Measurements from ENCODE around the gene ACSF2. TPM values are rescaled to one million over a fixed set of nuclear protein-coding genes. Genes with fewer than 3 reads are reported as not detected.
A peak's percentile ranks its signal among the peaks of the same experiment; 100 is the strongest.
"Not testable (repeated sequence)": the region's sequence is repeated elsewhere in the genome, so short reads cannot be mapped to it uniquely, and the experiment has no call there.

Gene ACSF2
- total RNA-seq, 1 donor from 2014 or later, result 32.5 TPM

DNA sequence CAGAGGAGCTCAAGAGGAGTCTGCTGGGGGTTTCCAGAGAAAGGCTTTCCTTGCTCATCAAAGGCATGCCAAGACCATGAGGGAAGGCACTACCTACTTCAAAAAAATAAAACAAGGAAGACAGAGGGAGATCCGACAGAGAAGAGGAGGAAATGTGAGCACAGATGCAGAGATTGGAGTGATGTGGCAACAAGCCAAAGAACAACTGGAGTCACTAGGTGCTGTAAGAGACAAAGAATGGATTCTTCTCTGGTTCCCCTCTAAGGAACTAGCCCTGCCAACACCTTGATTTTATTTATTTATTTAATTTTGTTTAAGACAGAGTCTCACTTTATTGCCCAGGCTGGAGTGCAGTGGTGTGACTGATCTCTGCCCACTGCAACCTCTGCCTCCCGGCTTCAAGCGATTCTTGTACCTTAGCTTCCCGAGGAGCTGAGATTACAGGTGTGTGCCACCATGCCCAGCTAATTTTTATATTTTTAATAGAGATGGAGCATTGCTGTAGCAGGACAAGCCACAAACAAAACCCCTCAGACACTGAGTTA is 13.8 kb upstream of the ACSF2 start:
- no peak for DNase-seq (ENCODE audit: low read depth)

DNA sequence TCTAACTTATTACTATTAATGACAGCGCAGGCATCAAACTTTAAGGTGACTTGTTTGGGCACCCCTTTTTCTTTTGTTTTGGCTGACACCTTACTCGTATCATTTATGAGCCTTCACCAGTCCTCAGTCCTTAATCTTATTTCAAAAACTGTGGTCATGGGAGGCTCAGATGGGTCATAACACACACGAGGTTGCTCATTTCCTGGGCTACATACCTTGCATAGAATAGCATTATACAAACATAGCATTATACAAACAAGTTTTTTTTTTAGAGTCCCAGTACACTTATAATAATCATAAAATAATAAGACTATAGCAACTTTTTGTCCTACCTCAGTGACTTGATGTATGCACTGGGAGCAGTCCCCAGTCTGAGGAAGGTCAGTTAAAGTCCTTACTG is 11.2 kb upstream of the ACSF2 start:
- DNase-seq (ENCODE audit: low read depth), result no peak

DNA sequence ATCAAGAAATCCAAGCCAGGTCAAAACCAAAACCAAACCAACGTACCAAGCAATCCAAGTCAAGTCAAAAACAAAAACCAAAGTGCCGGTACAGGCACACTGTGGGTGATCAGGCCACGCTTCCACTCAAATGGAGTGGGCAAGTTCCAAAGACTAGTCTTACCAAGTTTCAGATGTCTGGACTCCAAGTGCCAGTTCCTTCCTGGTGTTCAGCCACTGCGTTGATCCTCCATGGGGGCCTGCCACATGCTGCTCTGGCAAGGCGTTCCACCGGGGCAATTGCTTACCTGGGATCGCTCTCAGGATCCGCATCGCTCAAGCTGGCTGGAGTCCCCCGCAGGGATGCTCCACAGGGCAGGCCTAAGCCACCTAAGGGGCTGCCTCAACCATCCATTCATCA is 6.4 kb upstream of the ACSF2 start:
- not testable (repeated sequence) for DNase-seq (ENCODE audit: low read depth)

DNA sequence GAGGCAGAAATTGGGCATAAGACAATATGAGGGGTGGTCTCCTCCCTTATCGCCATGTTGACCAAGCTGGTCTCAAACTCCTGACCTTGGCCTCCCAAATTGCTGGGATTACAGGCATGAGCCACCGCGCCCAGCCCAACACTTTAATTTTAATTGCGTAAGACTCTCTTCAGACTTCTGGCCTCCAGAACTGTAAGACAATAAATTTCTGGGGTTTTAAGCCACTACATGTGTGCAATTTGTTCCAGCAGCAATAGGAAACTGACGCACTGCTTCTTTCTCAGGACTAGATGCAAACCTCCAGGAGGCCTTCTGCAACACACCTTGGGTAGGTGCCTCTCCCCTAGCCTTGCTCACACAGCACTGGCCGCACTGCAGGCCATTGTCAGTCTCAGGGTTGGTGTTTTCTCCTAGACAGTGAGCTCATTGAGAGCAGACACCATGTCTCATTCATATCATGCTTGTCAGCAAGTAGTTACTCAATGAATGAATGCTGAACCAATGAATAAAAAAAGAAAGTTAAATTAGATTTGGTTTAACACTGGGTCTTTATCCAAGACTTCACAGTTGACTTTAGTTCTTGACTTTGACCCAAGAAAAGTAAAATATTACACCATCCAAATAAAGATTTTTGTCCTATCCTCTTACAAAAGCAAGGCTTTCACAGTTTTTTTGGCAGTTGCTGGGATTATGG is 5.5 kb upstream of the ACSF2 start:
- DNase-seq (ENCODE audit: low read depth), result no peak

DNA sequence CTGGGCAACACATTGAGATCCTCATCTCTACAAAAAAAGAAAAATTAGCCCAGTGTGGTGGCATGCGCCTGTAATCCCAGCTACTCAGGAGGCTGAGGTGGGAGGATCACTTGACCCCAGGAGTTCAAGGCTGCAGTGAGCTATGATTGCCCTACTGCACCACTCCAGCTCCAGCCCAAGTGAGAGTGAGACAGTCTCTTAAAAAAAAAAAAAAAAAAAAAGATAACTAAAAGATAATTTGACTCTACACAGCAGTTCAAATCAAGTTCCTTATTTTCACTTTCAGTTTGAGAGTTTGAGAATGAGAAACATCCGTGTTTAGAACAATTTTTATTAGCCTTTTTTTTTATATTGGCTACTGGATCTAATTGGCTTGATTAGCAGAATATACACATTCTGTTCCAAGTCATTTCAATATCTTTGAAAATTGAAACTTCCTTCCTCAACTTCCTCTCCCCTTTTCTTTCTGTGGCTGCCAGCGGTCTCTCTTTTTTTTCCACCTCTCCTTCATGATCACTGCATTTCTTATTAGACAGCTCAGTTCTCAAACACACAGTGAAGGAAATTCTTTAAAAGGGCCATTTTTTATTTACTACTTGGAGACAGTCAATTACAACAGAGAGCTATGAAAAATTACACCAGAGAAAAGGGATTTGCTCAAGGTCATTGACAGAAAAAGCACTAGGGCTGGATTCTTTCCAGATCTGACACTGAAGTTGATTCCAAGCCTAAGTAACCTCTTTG is 4.5 kb upstream of the ACSF2 start:
- DNase-seq (ENCODE audit: low read depth), result no peak

DNA sequence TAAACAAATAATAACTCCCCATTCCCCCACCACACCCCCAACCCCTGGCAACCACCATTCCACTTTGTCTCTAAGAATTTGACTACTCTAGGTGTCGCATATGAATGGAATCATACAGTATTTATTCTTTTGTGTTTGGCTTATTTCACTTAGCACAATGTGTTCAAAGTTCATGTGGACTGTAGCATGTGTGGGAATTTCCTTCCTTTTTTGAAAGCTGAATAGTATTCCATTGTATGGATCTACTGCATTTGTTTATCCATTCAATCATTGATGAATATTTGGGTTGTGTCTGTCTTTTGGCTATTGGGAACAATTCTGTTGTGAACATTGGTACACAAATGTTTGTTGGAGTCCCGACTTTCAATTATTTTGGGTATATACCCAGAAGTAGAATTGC is 3.3 kb upstream of the ACSF2 start:
- DNase-seq (ENCODE audit: low read depth), result no peak

DNA sequence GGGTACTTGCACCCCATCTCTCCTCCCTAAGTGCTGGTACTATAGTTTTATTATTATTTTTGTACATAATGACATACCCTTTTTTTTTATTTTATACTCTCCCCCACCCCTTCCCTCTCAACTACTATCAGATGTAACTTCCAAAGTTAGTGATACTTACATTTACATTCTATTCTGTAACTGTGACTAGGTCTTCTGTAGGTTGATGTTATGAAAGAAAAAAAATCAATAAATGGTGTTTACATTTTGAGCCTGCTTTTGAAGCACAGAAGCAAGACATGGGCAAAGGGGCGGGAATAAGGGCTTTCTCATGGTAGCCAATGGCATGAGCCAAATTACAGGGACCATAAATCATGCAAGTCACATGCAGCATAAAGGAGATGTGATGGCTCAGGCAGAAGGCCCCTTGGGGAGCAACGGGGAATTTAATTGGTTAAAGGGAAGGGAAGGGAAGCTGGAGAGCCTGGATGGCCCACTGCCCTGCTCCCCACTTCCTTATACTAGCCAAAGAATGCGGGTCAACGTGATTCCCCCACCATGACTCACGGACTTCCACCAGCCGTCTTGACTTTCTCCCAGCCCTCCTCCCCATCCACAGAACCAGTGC is 2.4 kb upstream of the ACSF2 start:
- DNase-seq (ENCODE audit: low read depth), result peak; percentile 72

DNA sequence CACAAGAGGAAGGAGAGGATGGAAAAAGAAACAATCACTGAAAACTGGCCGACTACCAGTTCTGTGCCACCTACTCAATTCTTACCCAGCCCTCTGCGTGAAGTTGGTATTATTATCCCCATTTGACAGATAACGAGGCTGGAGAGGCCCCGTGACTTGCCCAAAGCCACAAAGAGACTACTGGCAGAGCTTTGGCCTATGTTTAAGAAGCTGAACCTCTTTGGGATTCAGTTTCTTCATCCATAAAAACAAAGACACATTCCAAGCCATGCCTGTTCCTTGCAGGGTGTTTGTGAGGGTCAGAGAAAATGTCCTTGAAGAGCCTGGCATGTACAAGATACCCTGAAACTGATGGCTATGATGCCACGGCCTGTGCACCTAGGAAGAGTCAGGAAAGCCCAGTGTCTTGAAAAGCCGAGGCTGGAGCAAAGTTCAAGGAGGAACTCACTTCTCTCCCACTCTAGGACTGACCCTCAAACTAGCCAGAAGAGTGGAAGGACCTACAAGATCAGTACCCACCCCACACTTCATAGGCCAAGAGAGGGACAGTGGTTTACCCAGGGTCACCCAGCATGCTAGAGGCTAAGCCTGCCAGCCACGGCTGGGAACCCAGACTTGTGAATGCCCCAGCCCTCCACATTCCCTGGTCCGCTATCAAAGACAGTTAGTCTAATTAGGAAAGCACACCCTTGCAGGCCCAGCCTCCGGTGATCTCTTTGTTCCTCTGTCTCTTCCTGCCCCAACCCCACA is 1.6 kb upstream of the ACSF2 start:
- no peak for DNase-seq (ENCODE audit: low read depth)

DNA sequence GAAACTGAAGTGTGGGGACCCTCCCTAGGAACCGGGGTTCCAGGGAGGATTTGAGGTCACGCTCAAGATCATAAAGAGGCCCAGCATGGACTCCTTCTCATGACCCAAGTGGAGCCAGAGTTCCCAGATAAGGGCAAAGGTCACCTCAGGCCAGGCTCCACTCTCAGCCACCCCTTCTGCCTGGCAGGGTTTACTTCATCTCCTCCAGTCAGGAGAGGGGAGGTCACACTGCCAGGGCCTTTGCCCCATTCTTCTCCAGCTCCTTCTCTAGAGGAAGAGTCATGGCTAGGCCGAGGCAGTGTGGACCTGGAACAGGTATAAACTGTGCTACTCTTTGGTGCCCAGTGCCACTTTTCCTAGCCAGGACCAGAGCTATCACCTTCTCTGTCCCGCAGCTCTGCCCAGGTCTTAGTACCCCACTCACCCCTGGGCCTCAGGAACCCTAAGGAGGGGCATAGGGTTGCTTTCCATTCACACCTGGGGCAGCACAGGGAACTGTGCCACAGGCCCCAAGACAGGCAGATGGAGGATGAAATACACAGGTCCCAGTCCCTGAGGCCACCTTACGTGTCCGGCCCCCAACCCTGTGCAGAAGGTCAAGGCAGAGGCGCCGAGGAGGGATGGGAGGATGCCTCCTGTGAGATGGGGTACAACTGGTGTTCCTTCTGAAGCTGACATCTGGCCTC is 879 bp upstream of the ACSF2 start:
- no peak for DNase-seq (ENCODE audit: low read depth)

DNA sequence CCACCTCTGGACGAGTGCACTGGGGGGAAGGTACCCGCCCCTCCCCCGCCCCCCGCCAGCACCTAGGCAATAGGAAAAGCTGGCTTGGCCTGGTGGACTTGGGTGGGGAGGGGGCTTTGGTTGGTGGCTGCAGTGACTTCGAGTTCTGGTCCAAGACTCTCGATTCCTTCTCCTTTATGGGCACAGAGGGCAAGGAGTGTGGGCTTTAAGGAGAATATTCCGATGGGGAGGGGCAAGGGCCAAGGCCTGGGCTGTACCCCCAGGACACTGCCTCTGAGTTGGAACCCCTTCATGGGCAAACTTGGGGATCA is 409 bp downstream of the ACSF2 start:
- DNase-seq (ENCODE audit: low read depth), result no peak

DNA sequence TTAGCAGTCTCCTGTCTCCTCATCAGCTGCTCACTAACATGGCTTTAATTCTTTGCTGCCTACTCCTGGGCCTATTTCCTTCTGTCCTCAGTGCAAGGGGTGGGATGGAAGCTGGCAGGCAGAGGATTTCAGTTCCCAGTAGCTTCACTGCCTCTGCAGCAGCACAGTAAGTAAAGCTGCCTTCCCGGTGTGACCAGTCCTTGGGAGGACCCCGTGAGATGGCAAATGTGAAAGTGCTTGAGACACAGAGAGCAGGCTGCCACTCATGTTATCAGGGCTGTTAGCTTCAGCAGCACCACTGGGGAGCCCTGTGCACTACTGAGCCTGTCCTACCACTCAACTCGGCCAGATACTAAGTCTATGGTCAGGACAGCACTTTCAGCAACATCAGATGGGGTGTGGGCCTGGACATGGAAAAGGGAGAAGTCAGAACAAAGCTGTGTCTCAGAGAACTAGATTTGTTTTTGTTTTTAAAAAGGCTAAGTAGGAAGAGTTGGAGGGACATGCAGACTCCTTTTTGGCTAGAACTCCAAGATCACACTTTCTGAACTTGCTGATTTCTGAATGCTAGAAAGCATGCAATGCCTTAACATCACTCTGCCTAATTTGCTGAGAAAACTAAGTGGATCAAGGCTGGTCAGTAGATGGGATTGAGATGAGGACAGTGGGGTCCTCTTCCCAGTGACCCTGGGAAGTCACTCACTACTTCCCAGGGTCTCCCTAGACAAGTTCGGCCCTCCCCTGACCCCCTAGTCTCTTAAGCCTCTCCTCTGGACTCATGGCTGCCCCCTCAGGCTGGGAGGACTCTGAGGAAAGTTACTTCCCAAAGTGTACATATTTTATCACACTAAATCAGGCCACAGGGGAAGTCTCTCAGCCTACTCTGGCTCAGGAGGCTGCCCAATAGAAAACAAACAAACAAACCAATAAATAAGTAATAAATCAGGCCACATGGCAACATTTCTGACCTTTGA is 1.1 kb downstream of the ACSF2 start:
- DNase-seq (ENCODE audit: low read depth), result peak; percentile 37

DNA sequence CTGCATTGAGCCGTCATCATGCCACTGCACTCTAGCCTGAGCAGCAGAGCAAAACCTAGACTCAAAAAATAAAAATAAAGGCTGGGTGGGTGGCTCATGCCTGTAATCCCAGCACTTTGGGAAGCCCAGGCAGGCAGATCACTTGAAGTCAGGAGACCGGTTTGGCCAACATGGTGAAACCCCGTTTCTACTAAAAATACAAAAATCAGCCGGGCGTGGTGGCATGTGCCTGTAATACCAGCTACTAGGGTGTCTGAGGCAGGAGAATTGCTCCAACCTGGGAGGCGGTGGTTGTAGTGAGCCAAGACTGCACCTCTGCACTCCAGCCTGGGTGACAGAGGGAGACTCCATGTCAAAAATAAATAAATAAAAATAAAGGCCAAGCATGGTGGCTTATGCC is 2.1 kb downstream of the ACSF2 start:
- DNase-seq (ENCODE audit: low read depth), result not testable (repeated sequence)

DNA sequence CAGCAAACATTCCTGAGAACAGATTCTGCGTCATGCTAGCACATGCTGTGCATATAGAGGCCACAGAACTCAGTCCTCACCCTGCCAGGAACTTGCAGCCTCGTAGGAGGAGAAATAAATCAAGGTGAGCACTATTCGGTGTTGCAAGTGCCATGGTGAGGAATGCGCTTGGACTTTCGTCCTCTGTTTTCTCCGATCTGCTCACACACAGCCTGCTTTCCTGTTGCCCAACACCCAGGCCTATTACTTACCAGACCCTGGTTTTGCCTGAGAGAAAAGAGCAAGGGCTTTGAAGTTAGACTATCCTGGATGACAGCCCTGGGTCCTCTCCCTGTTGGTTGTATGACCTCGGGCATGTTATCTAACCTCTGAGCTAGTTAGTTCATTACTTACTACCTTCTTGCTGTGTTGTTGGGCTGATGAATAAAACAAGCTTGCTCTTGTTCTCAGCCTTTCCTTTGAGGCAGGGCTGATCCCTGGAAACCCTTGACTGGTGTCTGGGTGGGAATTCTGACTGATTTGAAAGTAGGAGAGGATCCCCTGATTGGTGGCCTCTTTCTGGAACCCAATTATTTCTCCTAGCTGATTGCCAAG is 2.9 kb downstream of the ACSF2 start:
- DNase-seq (ENCODE audit: low read depth), result peak; percentile 73

DNA sequence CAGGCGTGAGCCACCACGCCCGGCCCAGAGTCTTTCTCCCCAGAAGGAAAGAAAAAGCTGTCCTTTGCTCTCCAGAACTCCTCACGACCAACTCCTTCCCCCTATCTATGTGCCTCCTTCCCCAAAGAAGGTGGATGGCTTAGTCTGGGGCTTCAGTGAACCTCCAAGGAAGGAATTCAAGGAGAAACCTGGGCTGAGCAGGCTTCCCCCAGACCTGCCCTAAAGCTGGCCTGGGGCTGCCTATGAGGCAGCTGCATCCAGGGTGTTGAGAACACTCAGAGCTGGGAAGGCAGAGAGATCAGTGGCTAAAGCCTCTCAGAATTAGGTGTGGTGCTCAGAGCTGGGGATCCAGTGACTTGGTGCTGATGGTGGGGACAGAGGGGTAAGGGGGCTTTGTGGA is 3.8 kb downstream of the ACSF2 start:
- no peak for DNase-seq (ENCODE audit: low read depth)

DNA sequence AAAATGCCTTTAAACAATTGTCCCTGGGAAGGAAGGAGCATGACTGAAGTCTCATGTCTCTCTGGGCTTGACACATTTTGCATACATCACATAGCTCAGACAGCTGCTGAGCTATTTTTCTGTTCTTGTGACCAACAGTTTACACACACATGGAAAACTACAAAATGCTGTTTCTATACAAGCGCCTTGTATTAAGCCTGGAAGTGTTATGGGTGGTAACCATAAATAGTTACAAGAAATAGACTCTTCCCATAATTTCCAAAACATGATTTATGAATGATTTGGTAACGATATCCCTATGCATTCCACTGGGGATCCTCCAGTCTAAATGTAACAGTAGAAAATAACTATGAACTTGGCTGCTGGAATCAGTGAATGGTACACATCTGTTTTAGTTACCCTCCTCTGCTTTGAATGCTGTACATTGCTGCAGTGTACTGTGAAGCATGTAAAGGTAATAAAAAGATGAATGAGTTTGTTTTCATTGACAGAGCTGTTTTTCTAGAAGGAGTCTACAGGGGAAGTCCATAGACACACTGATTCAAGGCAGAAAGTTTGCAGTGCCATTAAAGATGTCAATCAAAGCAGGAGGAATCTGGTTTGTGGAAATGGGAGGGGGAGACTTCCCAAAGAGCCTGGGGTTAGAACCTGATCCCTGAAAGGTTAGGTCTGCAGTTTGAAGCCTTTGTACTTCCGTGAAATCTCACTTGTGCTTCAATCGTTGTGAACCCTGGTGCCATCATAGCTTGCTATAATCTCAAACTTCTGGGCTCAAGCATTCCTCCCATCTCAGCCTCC is 5.0 kb downstream of the ACSF2 start:
- peak; percentile 33 for DNase-seq (ENCODE audit: low read depth)

DNA sequence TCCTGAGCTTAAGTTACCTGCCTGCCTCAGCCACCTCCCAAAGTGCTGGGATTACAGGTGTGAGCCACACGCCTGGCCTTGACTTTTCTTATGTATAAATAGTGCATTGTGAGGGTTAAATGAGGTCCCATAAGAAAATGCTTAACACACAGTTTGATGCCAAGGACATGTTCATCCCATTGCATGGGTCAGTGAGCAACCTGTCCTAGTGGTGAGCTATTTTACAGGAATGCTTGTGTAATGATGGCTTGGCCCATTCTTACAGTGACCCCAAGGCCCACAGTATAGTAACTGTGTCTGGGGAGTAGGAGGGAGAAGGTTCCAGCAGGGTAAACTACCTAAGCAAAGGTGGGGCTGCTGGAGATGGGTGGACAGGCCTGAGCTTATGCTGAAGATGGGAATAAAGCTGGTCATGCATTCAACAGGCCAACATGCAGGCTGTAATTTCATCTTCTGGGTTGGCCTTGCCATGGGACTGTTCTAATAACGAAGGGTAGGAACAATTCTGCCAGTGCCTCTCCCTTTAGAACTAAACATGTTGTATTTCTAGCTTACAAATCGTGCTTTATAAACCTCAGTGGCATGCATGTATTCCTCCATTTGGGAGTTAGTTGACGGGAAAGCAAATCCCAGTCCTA is 6.2 kb downstream of the ACSF2 start:
- peak; percentile 76 for DNase-seq (ENCODE audit: low read depth)

DNA sequence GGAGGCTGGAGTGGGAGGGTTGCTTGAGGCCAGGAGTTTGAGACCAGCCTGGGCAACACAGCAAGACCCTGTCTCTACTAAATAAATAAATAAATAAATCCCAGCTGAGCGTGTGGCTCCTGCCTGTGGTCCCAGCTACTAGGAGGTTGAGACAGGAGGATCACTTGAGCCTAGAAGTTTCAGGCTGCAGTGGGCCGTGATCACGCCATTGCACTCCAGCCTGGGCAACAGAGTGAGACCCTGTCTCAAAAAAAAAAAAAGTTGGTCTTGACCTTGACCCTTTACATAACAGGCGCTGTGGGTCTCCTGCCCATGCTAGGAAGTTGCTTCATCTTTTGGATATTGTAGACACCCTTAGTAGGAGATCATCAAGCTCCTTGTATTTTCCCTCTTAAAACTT is 11.4 kb downstream of the ACSF2 start:
- no peak for DNase-seq (ENCODE audit: low read depth)

DNA sequence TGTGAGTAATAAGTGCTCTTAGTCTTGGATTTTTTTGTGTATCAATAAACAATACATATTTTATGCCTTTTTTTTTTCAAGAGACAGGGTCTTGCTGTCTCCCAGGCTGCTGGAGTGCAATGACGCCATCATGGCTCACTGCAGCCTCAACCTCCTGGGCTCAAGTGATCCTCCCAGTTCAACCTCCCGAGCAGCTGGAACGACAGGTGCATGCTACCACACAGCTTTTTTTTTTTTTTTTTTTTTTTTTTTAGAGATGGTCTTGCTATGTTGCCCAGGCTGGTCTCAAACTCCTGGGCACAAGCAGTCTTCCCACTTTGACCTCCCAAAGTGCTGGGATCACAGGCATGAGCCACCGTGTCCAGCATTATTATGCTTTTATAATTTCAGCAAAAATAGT is 13.0 kb downstream of the ACSF2 start:
- no peak for DNase-seq (ENCODE audit: low read depth)

All from renal cortical epithelial cell (primary cell).